ENCODE data around the gene LRMDA. TPM values are rescaled to one million over a fixed set of nuclear protein-coding genes. Genes with fewer than 3 reads are reported as not detected.

Gene LRMDA
- total RNA-seq, 5 donors from 2014 or later (not counting 1 experiment from before 2014, with no cell fraction given) = 0.30 to 1.2 TPM; not detected in 3

DNA sequence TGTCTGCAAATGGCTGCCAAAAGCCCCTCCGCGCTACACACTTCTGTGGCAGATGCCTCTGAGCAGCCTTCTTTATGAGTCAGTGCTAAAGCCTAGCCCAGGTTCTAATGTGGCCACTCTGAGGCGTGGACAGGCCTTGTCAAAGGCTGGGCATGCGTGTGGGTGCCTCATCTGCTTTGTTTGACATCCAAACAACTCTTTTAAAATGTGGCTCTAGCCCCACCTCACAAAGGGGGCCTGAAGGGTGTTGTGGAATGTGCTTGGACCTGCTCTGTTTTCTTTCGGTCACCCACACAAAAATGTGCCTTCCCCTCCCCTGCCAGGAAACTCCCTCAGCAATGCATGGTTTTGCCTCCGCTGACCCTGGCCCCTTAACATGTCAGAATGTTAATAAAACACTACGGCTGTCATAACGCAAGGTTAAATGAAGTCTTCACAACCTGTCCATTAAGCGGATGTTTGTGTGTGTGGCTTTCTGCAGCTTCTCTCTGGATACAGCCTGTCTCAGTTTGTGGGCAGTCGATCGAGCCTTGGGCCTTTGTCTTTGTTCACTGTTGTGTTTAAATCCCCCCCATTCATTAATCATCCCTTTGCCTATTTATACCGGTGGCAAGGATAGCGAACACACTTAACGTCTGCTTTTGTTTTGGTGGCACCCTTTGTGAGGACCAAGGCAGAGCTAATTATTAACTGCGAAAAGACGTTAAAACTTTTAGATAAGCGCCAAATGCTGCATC, 718.9 kb downstream of the LRMDA start:
- H3K27me3 ChIP-seq (replicated peaks in 1 of 2; ENCODE audit: control insufficient read depth in 2 of 2, extremely low read depth in 1 of 2, insufficient read depth in 2 of 2, low read length in 1 of 2) = no peaks in the 10 kb centered on the region
- ChIA-PET CTCF (no interaction called here), POLR2A (no interaction called here)
- H3K4me1 Mint-ChIP-seq = no peaks in the 10 kb centered on the region
- H3K9me3 ChIP-seq = no peaks in the 10 kb centered on the region
- H3K27me3 Mint-ChIP-seq = peaks cover 0 to 2% of the 10 kb centered on the region in 2 donors
- peaks cover 0 to 18% (median 17%) of the 10 kb centered on the region in 3 donors for H3K9me3 Mint-ChIP-seq
- ATAC-seq (replicated peaks in 1 of 4) = no peak
- WGBS (ENCODE audit: insufficient coverage) = 95% methylated on average over 9 of the region's 17 CpGs
- H3K36me3 ChIP-seq (ENCODE audit: control insufficient read depth in 2 of 2, extremely low read depth in 1 of 2, insufficient read depth in 1 of 2, low read length in 1 of 2) = no peaks in the 10 kb centered on the region
- no peaks in the 10 kb centered on the region for H3K4me1 ChIP-seq (ENCODE audit: control insufficient read depth in 1 of 2, extremely low read depth in 1 of 2, insufficient read depth in 2 of 2, low read length in 2 of 2)
- no peak for DNase-seq
- H3K4me3 Mint-ChIP-seq = no peak overlapping the region
- no peak overlapping the region for H3K27ac Mint-ChIP-seq
- no peaks in the 10 kb centered on the region for H3K36me3 Mint-ChIP-seq
- H3K27ac ChIP-seq (ENCODE audit: low read length) = no peak overlapping the region
- no peak overlapping the region for H3K4me3 ChIP-seq (ENCODE audit: control insufficient read depth in 1 of 2, extremely low read depth in 1 of 2, low read length in 1 of 2)

DNA sequence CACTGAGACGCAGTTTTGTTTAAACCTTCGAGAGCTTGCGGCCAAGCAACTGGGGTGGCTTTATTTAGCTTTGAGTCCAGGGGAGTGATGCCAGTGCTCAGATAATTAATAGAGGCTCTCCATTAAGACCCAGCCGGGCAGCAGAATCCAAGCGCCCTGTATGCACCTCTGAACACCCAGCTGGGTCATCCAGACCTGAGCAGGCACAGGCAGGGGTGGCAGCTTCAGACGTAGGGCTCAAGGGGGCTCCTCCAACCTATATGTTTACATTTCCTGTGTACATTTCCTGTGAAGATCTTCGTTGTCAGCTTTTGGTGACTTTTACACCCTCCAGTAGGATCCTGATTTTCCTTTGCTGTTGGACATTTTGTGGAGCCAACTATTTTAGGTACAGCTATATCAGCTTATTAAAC, 719.5 kb downstream of the LRMDA start:
- H3K9me3 ChIP-seq = no peaks in the 10 kb centered on the region
- Mint-ChIP-seq H3K4me1 (no peaks in the 10 kb centered on the region), H3K27me3 (peaks cover 0 to 2% of the 10 kb centered on the region in 2 donors), H3K36me3 (no peaks in the 10 kb centered on the region), H3K9me3 (peaks cover 0 to 14% (median 14%) of the 10 kb centered on the region in 3 donors), H3K27ac (no peak overlapping the region), H3K4me3 (no peak overlapping the region)
- ChIA-PET CTCF (no interaction called here), POLR2A (interaction anchor here in 1 of 2 donors (0.6 kb wide), 1 partner anchor 1975 kb away, joined by 5 read pairs; no protein-coding TSS in a partner anchor)
- no peak overlapping the region for H3K27ac ChIP-seq (ENCODE audit: low read length)
- no peak for ATAC-seq (replicated peaks in 1 of 4)
- no peak overlapping the region for H3K4me3 ChIP-seq (ENCODE audit: control insufficient read depth in 1 of 2, extremely low read depth in 1 of 2, low read length in 1 of 2)
- H3K4me1 ChIP-seq (ENCODE audit: control insufficient read depth in 1 of 2, extremely low read depth in 1 of 2, insufficient read depth in 2 of 2, low read length in 2 of 2) = no peaks in the 10 kb centered on the region
- no peaks in the 10 kb centered on the region for H3K27me3 ChIP-seq (replicated peaks in 1 of 2; ENCODE audit: control insufficient read depth in 2 of 2, extremely low read depth in 1 of 2, insufficient read depth in 2 of 2, low read length in 1 of 2)
- no peaks in the 10 kb centered on the region for H3K36me3 ChIP-seq (ENCODE audit: control insufficient read depth in 2 of 2, extremely low read depth in 1 of 2, insufficient read depth in 1 of 2, low read length in 1 of 2)
- 89% methylated on average over 7 of the region's 7 CpGs for WGBS (ENCODE audit: insufficient coverage)
- DNase-seq = no peak

DNA sequence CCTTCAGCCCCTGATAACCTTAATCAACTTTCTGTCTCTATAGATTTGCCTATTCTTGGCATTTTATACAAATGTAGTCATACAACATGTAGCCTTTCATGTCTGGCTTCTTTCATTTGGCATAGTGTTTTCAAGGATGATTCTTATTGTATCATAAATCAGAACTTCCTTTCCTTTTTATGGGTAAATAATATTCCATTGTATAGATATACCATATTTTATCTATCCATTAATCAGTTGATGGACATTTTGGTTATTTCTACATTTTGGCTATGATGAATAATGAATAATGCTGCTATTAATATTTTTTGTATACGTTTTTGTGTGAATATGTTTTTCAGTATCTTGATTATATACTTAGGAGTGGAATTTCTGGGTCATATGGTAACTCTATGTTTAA, 720.8 kb downstream of the LRMDA start:
- Mint-ChIP-seq H3K36me3 (no peaks in the 10 kb centered on the region), H3K4me1 (no peaks in the 10 kb centered on the region), H3K9me3 (peaks cover 0 to 20% (median 14%) of the 10 kb centered on the region in 3 donors), H3K27ac (no peak overlapping the region), H3K27me3 (peaks cover 0 to 2% of the 10 kb centered on the region in 2 donors), H3K4me3 (no peak overlapping the region)
- whole genome bisulfite sequencing (ENCODE audit: insufficient coverage) = no CpG with 5 or more reads among the region's 1 CpG
- H3K4me1 ChIP-seq (ENCODE audit: control insufficient read depth in 1 of 2, extremely low read depth in 1 of 2, insufficient read depth in 2 of 2, low read length in 2 of 2) = no peaks in the 10 kb centered on the region
- H3K27me3 ChIP-seq (replicated peaks in 1 of 2; ENCODE audit: control insufficient read depth in 2 of 2, extremely low read depth in 1 of 2, insufficient read depth in 2 of 2, low read length in 1 of 2) = no peaks in the 10 kb centered on the region
- ChIA-PET CTCF (no interaction called here), POLR2A (no interaction called here)
- DNase-seq (no peak), ATAC-seq (replicated peaks in 1 of 4) (no peak)
- H3K36me3 ChIP-seq (ENCODE audit: control insufficient read depth in 2 of 2, extremely low read depth in 1 of 2, insufficient read depth in 1 of 2, low read length in 1 of 2) = no peaks in the 10 kb centered on the region
- no peak overlapping the region for H3K4me3 ChIP-seq (ENCODE audit: control insufficient read depth in 1 of 2, extremely low read depth in 1 of 2, low read length in 1 of 2)
- no peaks in the 10 kb centered on the region for H3K9me3 ChIP-seq
- no peak overlapping the region for H3K27ac ChIP-seq (ENCODE audit: low read length)

DNA sequence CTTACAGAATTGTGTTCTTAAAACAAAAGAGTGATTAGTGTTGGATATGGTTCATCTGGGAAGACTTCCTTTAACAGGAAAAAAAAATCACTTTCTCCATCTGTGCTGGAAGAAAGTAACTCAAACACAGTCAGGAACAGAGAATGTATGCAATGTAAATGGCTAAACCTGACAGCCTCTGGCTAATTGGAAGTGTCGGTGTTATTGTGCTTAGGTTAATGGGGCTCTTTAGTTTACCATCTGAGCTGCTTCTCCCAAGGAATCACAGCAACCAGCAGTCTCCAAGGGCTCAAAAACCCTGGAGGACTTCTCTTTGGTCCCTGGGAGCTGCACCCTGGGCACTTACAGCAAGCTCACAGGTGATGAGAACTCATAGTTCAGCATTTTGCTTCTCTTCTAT, 724.5 kb downstream of the LRMDA start:
- Mint-ChIP-seq H3K4me1 (no peaks in the 10 kb centered on the region), H3K4me3 (no peak overlapping the region), H3K27me3 (no peaks in the 10 kb centered on the region), H3K36me3 (no peaks in the 10 kb centered on the region), H3K9me3 (peaks cover 0 to 16% (median 14%) of the 10 kb centered on the region in 3 donors), H3K27ac (no peak overlapping the region)
- CTCF ChIA-PET = no interaction called here
- ATAC-seq (replicated peaks in 1 of 4) (no peak), DNase-seq (no peak)
- Histone ChIP-seq H3K4me3 (ENCODE audit: control insufficient read depth in 1 of 2, extremely low read depth in 1 of 2, low read length in 1 of 2) (no peak overlapping the region), H3K27ac (ENCODE audit: low read length) (no peak overlapping the region), H3K36me3 (ENCODE audit: control insufficient read depth in 2 of 2, extremely low read depth in 1 of 2, insufficient read depth in 1 of 2, low read length in 1 of 2) (no peaks in the 10 kb centered on the region), H3K27me3 (replicated peaks in 1 of 2; ENCODE audit: control insufficient read depth in 2 of 2, extremely low read depth in 1 of 2, insufficient read depth in 2 of 2, low read length in 1 of 2) (no peaks in the 10 kb centered on the region), H3K9me3 (no peaks in the 10 kb centered on the region), H3K4me1 (ENCODE audit: control insufficient read depth in 1 of 2, extremely low read depth in 1 of 2, insufficient read depth in 2 of 2, low read length in 2 of 2) (no peaks in the 10 kb centered on the region)
- POLR2A ChIA-PET = interaction anchor here in 1 of 2 donors (0.5 kb wide), 1 partner anchor 16 kb away, joined by 3 read pairs; no protein-coding TSS in a partner anchor
- WGBS (ENCODE audit: insufficient coverage) = no CpG with 5 or more reads among the region's 1 CpG

DNA sequence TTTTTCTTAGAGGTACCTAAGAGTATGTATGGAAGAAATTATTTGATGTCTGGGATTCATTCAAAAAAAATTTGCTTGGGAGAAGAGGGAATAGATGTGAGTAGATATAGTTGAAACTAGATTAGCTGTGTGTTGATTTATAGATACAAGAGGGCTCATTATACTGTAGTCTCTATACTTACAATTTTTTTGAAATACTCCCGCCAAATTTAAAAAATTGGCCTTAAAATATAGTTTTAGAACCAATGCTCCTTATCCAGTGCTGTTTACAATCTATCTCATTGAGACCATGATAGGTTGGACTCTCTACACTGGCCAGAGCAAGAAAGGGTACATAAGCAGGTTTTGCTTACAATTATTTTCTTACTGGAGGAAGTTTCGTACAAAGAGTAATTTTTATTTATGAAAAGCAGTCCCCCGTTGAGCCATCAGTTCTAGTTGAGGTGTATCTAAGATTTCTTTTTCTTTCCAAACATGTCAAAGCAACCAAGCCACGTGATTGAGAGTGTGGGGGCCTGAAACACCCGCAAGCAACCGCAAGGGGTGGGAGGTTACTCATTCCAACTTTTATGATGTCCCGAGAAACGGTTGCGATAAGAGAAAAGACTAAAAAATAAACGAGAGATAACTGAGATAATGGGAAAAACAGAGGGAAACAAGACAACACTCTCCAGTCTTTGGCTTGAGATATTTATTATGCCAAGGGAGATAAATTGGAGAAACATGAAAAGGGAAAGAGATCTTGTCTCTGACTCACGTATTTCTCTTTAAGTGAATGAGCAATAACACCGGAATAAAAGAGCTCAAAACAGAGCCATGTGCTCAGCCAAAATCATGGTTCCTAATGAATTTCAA, 729.2 kb downstream of the LRMDA start:
- Histone ChIP-seq H3K9me3 (peaks cover under 1% of the 10 kb centered on the region), H3K27ac (ENCODE audit: low read length) (no peak overlapping the region), H3K4me1 (ENCODE audit: control insufficient read depth in 1 of 2, extremely low read depth in 1 of 2, insufficient read depth in 2 of 2, low read length in 2 of 2) (no peaks in the 10 kb centered on the region), H3K4me3 (ENCODE audit: control insufficient read depth in 1 of 2, extremely low read depth in 1 of 2, low read length in 1 of 2) (no peak overlapping the region), H3K36me3 (ENCODE audit: control insufficient read depth in 2 of 2, extremely low read depth in 1 of 2, insufficient read depth in 1 of 2, low read length in 1 of 2) (no peaks in the 10 kb centered on the region), H3K27me3 (replicated peaks in 1 of 2; ENCODE audit: control insufficient read depth in 2 of 2, extremely low read depth in 1 of 2, insufficient read depth in 2 of 2, low read length in 1 of 2) (no peaks in the 10 kb centered on the region)
- ChIA-PET POLR2A (no interaction called here), CTCF (no interaction called here)
- H3K27ac Mint-ChIP-seq = no peak overlapping the region
- no peaks in the 10 kb centered on the region for H3K27me3 Mint-ChIP-seq
- 71% methylated on average over 6 of the region's 12 CpGs for WGBS (ENCODE audit: insufficient coverage)
- H3K4me3 Mint-ChIP-seq = no peak overlapping the region
- peaks cover 0 to 9% (median 4%) of the 10 kb centered on the region in 3 donors for H3K9me3 Mint-ChIP-seq
- H3K4me1 Mint-ChIP-seq = no peaks in the 10 kb centered on the region
- H3K36me3 Mint-ChIP-seq = no peaks in the 10 kb centered on the region
- ATAC-seq (replicated peaks in 1 of 4) (no peak), DNase-seq (no peak)

DNA sequence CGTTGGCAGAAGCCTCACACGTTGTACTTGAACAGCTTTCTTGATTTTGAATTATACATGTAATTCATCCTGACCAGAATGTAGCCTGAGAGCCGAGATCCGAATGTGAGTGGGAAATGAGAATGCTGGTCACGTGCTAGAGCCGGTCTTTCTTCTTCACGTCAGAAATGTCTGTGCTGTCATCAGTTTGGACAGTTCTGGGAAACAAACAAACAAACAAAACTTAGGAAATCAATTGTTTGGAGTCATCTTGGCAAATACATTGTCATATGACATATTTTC, 729.8 kb downstream of the LRMDA start:
- H3K9me3 ChIP-seq = peaks cover 4% of the 10 kb centered on the region
- H3K9me3 Mint-ChIP-seq = peaks cover 0 to 10% (median 8%) of the 10 kb centered on the region in 3 donors
- no peaks in the 10 kb centered on the region for H3K4me1 Mint-ChIP-seq
- WGBS (ENCODE audit: insufficient coverage) = 88% methylated on average over 4 of the region's 7 CpGs
- DNase-seq (no peak), ATAC-seq (replicated peaks in 1 of 4) (no peak)
- no peaks in the 10 kb centered on the region for H3K4me1 ChIP-seq (ENCODE audit: control insufficient read depth in 1 of 2, extremely low read depth in 1 of 2, insufficient read depth in 2 of 2, low read length in 2 of 2)
- no peaks in the 10 kb centered on the region for H3K36me3 ChIP-seq (ENCODE audit: control insufficient read depth in 2 of 2, extremely low read depth in 1 of 2, insufficient read depth in 1 of 2, low read length in 1 of 2)
- H3K27ac ChIP-seq (ENCODE audit: low read length) = no peak overlapping the region
- CTCF ChIA-PET = no interaction called here
- H3K27ac Mint-ChIP-seq = no peak overlapping the region
- no peaks in the 10 kb centered on the region for H3K27me3 ChIP-seq (replicated peaks in 1 of 2; ENCODE audit: control insufficient read depth in 2 of 2, extremely low read depth in 1 of 2, insufficient read depth in 2 of 2, low read length in 1 of 2)
- POLR2A ChIA-PET = no interaction called here
- H3K36me3 Mint-ChIP-seq = no peaks in the 10 kb centered on the region
- H3K27me3 Mint-ChIP-seq = no peaks in the 10 kb centered on the region
- no peak overlapping the region for H3K4me3 Mint-ChIP-seq
- no peak overlapping the region for H3K4me3 ChIP-seq (ENCODE audit: control insufficient read depth in 1 of 2, extremely low read depth in 1 of 2, low read length in 1 of 2)

All from T-cell (primary cell).